ENCODE data around the gene NETO1. TPM values are rescaled to one million over a fixed set of nuclear protein-coding genes. Genes with fewer than 3 reads are reported as not detected.

Gene NETO1
- total and polyA plus RNA-seq, 2 of the 4 experiments (the other 2 are of a cell fraction): 0.29 to 0.36 TPM

DNA sequence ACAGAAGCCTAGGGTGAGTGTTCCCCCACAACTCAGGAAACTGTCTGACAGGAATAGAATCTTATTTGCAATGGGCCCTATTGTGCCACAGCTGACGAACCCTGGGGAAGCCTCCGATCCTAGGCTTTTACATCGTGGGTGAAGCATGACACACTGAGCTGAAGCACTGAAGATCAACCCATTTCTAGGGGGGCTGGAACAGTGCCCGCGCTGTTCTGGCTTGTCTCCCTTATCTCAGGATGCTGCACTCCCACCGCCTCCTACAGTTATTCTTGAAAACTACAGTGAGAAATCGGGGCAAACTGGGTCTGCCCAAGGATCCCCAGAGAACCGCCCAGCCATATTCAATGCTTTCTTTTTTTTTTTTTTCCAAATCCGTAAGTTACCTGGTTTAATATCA is 41.1 kb downstream of the NETO1 start:
- no peak overlapping the region for H2BK5ac ChIP-seq (ENCODE audit: low read depth, low read length, poor library complexity, severe bottlenecking)
- H3K4me2 ChIP-seq (ENCODE audit: low read depth, low read length): no peak overlapping the region
- in situ Hi-C loops (cut with MboI; ENCODE audit: low sequenced_read_pairs): no loop called here
- no peak overlapping the region for H3K9ac ChIP-seq (ENCODE audit: low read depth, low read length)
- no peak overlapping the region for H3K27ac ChIP-seq (ENCODE audit: insufficient read depth, low read length)
- no peak overlapping the region for H3K4me3 ChIP-seq (ENCODE audit: insufficient read depth, low read depth, low read length)
- H2AK5ac ChIP-seq (ENCODE audit: low read depth, low read length): no peak overlapping the region
- no peak overlapping the region for H3K18ac ChIP-seq (ENCODE audit: low read depth, low read length)
- H4K20me1 ChIP-seq (ENCODE audit: insufficient read depth, low read length): no peaks in the 10 kb centered on the region
- no peak overlapping the region for H2BK120ac ChIP-seq (ENCODE audit: low read depth, low read length)
- no peak overlapping the region for H3K56ac ChIP-seq (ENCODE audit: extremely low read depth, insufficient read depth, low read length)
- no peak overlapping the region for H2AFZ ChIP-seq (replicated peaks; ENCODE audit: low read length, poor library complexity)
- WGBS, 2 experiments (ENCODE audit: extremely low coverage in 2 of 2, insufficient read length in 1 of 2): 20% methylated on average over 1 of the region's 9 CpGs; no CpG with 5 or more reads in 1 of the 2 experiments
- H3K79me1 ChIP-seq (ENCODE audit: low read depth in 1 of 2, low read length in 2 of 2): no peaks in the 10 kb centered on the region
- peaks cover 15% of the 10 kb centered on the region; the same call in 1 of the 2 replicates for H3K9me3 ChIP-seq (ENCODE audit: control insufficient read depth, insufficient read depth, low read length)
- no peak overlapping the region for H3K23ac ChIP-seq (ENCODE audit: low read depth, low read length)
- H2AK9ac ChIP-seq (replicated peaks; ENCODE audit: low read depth, low read length, poor library complexity): no peak overlapping the region
- intact Hi-C loops (cut with micrococcal nuclease): no loop called here
- no peak overlapping the region for H4K5ac ChIP-seq (ENCODE audit: low read depth, low read length)
- no peak for DNase-seq
- no peak overlapping the region for H4K8ac ChIP-seq (ENCODE audit: low read depth in 2 of 2, low read length in 2 of 2)
- no peaks in the 10 kb centered on the region for H3K9me1 ChIP-seq (ENCODE audit: insufficient read depth, low read length)
- ChIA-PET POLR2A (ENCODE audit: unreplicated experiment) (no interaction called here), CTCF (no interaction called here)
- TF ChIP-seq BHLHE40 (IDR thresholded peaks at IDR 0.05; ENCODE audit: low read depth, low read length): no peak
- no peak overlapping the region for H2BK20ac ChIP-seq (ENCODE audit: low read depth, low read length)
- no peaks in the 10 kb centered on the region for H3K4me1 ChIP-seq (ENCODE audit: control insufficient read depth, insufficient read depth, low read length)
- no peaks in the 10 kb centered on the region for H3K36me3 ChIP-seq (ENCODE audit: control insufficient read depth, insufficient read depth, low read length)
- H3K4ac ChIP-seq (ENCODE audit: low read depth, low read length): no peak overlapping the region
- no peak for ATAC-seq (ENCODE audit: low read depth)
- no peaks in the 10 kb centered on the region for H3K27me3 ChIP-seq (ENCODE audit: control insufficient read depth, insufficient read depth, low read length)
- no peak overlapping the region for H2BK15ac ChIP-seq (ENCODE audit: low read depth, low read length)
- dilution Hi-C loops (cut with HindIII; ENCODE audit: low sequenced_read_pairs, unreplicated experiment): no loop called here
- no peak overlapping the region for H3K14ac ChIP-seq (replicated peaks; ENCODE audit: low read depth, low read length)
- BruUV-seq (replicated peaks): no TSS peak
- H4K91ac ChIP-seq (ENCODE audit: insufficient read depth, low read depth, low read length): no peak overlapping the region
